AG09319 (cell line): ENCODE measurements around the gene PTPRD.

Experiments
- DNase-seq: peaks from one replicate; pipeline ENCODE4 v3.0.0-alpha.2; 2010; ENCODE audit warnings: low read depth; ENCODE audit errors: extremely low read depth
- CTCF ChIP-seq: IDR thresholded peaks from 2 replicates; pipeline ENCODE4 v1.5.1; 2011; ENCODE audit warnings: low read depth, mild to moderate bottlenecking, inconsistent platforms, low read length, moderate library complexity

PTPRD gene

GRCh38 chr9:8574846-8575245, 2038.0 kb downstream of the PTPRD start:
- no peak for TF ChIP-seq CTCF
- no peak for DNase-seq

- no peak for TF ChIP-seq CTCF
- no peak for DNase-seq
These were observed 2040.6 kb downstream of the PTPRD start for GRCh38 chr9:8572209-8572608.

- TF ChIP-seq CTCF, result no peak
- no peak for DNase-seq
These were observed 2041.2 kb downstream of the PTPRD start for GRCh38 chr9:8571643-8572042.

GRCh38 chr9:8570776-8571175, 2042.0 kb downstream of the PTPRD start:
- no peak for TF ChIP-seq CTCF

GRCh38 chr9:8569823-8570222, 2043.0 kb downstream of the PTPRD start:
- no peak for DNase-seq
- no peak for TF ChIP-seq CTCF

More at GRCh38 chr9:8570776-8571175, 2042.0 kb downstream of the PTPRD start:
- DNase-seq, result no peak

- DNase-seq, result no peak
- TF ChIP-seq CTCF, result no peak
These were observed 2044.7 kb downstream of the PTPRD start for GRCh38 chr9:8567963-8568579.

- no peak for TF ChIP-seq CTCF
- no peak for DNase-seq
These were observed 2047.8 kb downstream of the PTPRD start for GRCh38 chr9:8564960-8565359.
